ENCODE results near the gene ZNF335.
"Not testable (repeated sequence)": the region's sequence is repeated elsewhere in the genome, so short reads cannot be mapped to it uniquely, and the experiment has no call there.

ZNF335 gene

DNA sequence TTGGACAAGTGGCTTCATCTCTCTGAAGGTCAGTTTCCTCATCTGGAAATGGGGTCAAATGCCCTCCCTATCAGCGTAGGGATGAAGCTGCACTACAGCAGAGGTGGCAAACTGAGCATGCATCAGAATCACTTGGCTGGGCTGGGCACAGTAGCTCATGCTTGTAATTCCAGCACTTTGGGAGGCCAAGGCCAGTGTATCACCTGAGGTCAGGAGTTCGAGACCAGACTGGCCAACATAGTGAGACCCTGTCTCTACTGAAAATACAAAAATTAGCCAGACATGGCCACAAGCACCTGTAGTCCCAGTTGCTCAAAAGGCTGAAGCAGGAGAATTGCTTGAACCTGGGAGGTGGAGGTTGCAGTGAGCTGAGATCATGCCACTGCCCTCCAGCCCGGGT, 30.0 kb upstream of the ZNF335 start:
- DNase-seq: no peak

DNA sequence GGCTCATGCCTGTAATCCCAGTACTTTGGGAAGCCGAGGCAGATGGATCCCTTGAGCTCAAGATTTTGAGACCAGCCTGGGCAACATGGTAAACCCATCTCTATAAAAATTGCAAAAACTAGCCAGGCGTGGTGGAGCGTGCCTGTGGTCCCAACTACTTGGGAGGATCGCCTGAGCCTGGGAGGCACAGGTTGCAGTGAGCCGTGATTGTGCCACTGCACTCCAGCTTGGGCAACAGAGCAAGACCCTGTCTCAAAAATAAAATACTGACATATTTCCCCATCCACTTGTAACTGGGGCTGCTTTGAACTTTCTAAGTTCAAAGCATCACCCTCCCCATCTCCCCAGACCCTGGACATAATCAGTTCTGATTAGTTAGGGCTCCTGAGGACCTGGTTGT, 29.5 kb upstream of the ZNF335 start:
- no peak for DNase-seq

DNA sequence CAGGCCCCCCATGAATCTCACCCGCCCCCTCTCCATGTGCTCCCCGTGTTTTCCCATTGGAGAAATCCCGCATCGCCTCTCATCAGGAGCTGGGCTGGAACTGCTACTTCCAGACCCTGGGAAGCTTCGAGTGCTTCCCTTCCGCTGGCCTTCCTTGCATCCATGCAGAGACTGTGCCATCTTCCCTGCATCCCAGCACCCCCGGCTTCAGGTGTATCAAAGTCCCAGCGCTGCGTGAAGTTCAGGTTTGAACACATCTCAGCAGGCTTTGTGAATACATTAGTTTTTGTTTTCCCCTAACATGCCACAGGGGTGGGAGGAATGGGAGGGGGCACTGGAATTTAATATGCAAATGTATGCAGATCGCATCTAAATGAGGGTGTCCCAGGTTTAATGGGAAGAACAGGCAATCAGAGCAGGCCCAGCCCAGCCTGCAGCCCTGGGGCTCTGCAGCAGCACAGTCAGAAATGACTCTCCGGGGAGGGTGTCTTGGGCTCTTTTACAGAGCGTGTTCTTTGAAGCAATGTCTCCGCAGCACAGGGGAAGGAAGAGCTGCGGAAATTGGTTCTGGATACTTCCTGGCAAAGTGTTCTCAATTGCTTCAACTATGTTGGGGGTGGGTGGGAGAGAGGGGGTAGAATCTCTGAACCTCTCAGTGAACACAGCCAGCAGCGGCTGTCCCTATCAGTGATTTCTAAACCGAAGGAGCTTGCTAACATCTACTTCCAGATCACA, 28.4 kb upstream of the ZNF335 start:
- no peak for DNase-seq

- DNase-seq: no peak
These were observed 27.7 kb upstream of the ZNF335 start for GRCh38 chr20:45999557-46000261.

DNA sequence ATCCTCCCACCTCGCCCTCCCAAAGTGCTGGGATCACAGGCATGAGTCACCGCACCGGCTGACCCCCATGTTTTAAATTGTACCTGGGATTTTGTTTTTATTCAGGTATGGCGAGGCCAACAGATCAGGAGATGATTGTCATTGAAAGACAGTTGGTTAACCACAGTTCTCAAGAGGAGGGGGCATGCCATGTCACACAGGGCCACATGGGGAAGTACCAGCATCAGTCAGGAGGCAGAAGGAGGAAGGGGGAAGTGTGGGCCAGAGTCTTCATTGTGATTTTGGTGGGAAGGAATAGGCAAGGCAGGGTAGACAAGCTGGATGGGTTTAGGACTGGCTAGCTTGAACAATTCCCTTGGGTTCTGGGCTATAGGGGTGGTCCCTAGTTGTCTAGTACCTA, 26.8 kb upstream of the ZNF335 start:
- DNase-seq: no peak

DNA sequence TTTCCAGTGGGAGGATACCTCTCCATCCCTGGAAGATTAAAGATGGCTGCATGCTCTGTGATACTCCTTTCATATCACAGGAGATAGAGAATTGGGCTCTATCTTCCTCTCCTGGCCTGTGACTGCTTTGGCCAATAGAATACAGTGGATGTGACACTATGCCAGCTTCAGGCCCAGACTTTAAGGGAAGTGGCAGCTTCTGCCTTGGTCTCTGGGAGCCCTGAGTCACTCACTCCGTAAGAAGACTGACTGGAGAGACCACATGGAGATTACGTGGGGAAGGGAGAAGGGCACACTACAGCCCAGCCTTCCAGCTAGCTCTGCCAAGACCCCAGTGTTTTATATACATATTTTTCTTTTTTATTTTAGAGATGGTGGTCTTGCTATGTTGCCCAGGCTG, 26.3 kb upstream of the ZNF335 start:
- no peak for DNase-seq

- no peak for DNase-seq
These were observed 25.2 kb upstream of the ZNF335 start for GRCh38 chr20:45997187-45997586.

DNA sequence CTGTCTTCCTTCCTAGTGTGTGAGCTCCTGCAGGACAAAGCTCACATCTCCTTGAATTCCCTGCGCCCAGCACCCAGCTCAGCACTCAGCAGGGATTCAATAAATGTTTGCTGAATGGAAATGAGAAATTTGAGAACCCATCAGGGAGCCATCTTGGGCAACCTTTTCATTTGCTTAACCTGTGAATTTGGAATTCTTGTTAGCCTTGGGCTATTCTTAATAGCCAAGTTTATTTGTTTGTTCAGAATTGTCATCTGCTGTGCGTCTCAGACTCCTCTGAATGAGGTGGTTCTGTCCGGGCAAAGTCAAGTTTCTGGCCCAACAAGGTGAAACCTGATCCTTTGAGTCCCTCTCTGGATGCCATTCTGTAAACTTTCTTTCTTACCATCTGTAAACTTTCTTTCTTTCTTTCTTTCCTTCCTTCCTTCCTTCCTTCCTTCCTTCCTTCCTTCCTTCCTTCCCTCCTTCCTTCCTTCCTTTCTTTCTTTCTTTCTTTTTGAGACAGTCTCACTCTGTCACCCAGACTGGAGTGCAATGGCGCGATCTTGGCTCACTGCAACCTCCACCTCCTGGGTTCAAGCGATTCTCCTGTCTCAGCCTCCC, 23.6 kb upstream of the ZNF335 start:
- DNase-seq: not testable (repeated sequence)

DNA sequence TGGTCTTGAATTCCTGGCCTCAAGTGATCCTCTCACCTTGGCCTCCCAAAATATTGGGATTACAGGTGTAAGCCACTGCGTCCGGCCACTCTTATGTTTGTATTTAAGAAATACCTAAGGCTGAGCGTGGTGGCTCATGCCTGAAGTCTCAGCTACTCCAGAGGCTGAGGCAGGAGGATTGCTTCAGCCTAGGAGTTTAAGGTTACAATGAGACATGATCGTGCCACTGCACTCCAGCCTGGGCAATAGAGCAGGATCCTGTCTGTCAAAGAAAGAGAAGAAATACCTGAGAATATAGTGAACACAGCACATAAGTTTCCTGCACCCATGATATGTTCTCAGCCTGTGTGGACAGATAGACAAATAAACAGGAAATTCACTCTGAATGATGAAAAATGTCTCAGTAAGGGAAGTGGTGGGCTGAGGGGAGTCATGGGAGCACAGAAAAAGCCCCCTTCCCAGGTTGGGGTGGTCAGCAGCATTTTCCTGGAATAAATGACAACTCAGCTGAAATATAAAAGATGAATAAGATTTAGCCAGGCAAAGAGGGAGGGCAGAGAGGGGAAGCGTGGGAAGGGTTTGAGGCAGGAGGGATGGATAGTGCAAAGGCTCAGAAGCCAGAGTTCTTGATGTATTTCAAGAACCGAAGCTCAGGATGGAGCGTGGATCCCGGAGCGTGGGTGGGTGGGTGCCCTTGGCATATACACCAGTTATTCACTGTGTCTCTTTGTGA, 22.9 kb upstream of the ZNF335 start:
- no peak for DNase-seq

- DNase-seq: no peak
These were observed 21.4 kb upstream of the ZNF335 start for GRCh38 chr20:45993197-45993951.

- DNase-seq: no peak
These were observed 19.6 kb upstream of the ZNF335 start for GRCh38 chr20:45991616-45992015.

- DNase-seq: not testable (repeated sequence)
These were observed 16.8 kb upstream of the ZNF335 start for GRCh38 chr20:45988830-45989229.

GRCh38 chr20:45987108-45987780, 15.2 kb upstream of the ZNF335 start:
- DNase-seq: peak; percentile 72 to 76

GRCh38 chr20:45985573-45985972, 13.6 kb upstream of the ZNF335 start:
- DNase-seq: no peak

DNA sequence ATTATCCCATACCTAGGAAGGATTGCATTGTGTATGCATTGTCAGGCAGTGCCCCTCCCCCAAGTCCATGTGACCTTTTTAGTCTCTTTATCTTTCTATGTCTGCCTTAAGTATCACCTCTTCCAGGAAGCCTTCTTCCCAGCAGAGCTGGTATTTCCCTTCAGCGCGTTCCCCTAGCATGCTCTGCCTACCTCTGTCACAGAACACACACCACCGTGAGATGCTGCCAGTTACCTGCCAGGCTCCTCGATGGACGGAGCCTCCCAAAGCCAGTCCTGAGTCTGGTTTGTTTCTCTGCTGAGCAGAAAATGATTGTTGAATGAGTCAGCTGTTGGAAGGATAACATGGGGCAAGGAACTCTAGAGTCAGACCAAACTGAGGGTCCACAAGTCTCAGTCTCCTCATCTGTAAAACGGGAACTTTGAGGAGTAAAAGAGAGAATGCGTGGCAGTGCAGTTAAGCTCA, 11.3 kb upstream of the ZNF335 start:
- DNase-seq: no peak

DNA sequence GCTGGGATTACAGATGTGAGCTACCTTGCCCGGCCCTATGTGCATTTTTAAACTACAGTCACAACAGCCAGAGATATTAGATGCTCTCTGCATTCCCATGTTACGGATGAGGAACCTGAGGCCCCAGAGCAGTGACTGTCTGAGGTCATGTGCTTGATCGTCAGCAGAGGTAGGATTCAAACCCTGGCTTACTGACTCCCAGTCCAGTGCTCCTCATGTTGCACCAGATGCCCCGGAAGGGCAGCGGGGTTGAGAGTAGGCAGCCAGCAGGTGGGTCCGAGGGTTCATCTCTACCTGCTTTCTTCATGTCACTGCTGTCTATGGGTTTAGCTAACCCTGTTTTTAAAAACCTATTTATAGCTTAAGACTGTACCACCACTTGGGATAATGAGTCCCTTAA, 9.3 kb upstream of the ZNF335 start:
- no peak for DNase-seq

DNA sequence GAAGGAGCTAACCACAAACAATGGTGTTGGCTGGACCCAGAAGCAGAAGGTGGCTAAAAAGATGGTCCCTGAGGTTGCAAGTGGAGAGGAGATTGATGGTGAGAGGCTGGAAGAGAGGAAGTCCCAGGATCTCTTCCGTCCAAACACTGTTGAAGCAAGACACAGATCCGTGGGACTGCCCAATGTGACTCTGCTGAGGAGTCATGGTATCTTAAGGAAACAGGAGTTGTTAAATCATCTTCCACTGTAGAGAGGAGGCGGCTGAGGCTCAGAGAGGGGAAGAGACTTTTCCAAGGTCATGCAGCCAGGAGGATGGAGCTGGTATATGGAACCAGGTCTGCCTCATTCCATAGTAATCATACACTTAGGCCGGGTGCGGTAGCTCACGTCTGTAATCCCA, 4.1 kb upstream of the ZNF335 start:
- no peak for DNase-seq

DNA sequence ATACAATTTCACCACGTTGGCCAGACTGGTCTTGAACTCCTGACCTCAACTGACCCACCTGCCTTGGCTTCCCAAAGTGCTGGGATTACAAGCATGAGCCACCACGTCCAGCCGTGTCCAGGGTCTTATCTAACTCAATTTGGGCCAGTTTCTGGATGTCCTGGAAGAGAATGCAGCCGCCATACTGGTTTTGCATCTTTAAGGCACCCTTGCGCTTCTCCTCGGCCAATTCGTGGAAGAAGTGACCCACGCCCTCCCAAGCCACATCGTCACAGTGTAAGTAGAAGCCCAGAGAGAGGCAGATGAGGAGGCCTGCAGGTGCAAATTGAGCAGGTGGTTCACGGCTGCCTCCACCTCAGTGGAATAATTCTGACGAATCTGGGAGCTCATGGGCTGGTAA, 3.7 kb upstream of the ZNF335 start:
- DNase-seq: no peak

GRCh38 chr20:45974896-45975565, 3.0 kb upstream of the ZNF335 start:
- no peak for DNase-seq

GRCh38 chr20:45972500-45973183, 639 bp upstream of the ZNF335 start:
- DNase-seq: no peak

DNA sequence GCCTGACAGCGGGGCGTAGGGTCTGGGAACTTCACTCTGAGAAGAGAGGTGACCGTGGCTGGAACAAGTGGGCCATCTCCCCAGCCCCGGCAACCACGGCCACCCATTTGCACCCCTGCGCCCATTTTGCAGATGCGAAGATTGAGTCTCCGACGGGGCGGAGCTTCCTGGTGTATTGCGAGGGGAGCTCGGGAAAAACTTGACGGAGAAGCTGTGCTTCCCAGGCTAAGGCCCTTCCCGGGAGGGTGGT, 653 bp downstream of the ZNF335 start:
- DNase-seq: no peak

All from activated CD4-positive, alpha-beta T cell treated with anti-CD3 and anti-CD28 coated beads for 4 hours (primary cell).